C4-2B (cell line): ENCODE results near the gene GCSH.

Experiments used
- H3K27ac ChIP-seq: fragments of 450-650 bp; 2 replicates; pipeline ENCODE4 v1.5.1; 2017
- CTCF ChIP-seq: fragments of 450-650 bp; conservative IDR thresholded peaks from 2 replicates; pipeline ENCODE4 v1.5.1; 2017; ENCODE audit warnings: mild to moderate bottlenecking
- ZFX ChIP-seq: fragments of 450-650 bp; IDR thresholded peaks from 2 replicates; pipeline ENCODE4 v1.6.1; 2017

Gene GCSH

GRCh38 chr16:81042821-81043220 lies 53.4 kb downstream of the GCSH start:
- TF ChIP-seq ZFX (no peak), CTCF (no peak)
- no peak overlapping the region for H3K27ac ChIP-seq

- no peak overlapping the region for H3K27ac ChIP-seq
- TF ChIP-seq ZFX (no peak), CTCF (no peak)
Observed at GRCh38 chr16:81041696-81042095, 54.5 kb downstream of the GCSH start.

- no peak for TF ChIP-seq CTCF
- no peak for TF ChIP-seq ZFX
Observed at GRCh38 chr16:81040842-81041241, 55.4 kb downstream of the GCSH start.

GRCh38 chr16:81040131-81040530 lies 56.1 kb downstream of the GCSH start:
- H3K27ac ChIP-seq, result no peak overlapping the region
- TF ChIP-seq ZFX (no peak), CTCF (no peak)

More at GRCh38 chr16:81040842-81041241, 55.4 kb downstream of the GCSH start:
- H3K27ac ChIP-seq, result no peak overlapping the region

GRCh38 chr16:81036751-81037350 lies 59.3 kb downstream of the GCSH start:
- peak overlapping the region; percentile 86 for H3K27ac ChIP-seq

GRCh38 chr16:81035975-81036750 lies 60.0 kb downstream of the GCSH start:
- TF ChIP-seq CTCF, result no peak
- peak; percentile 80 for TF ChIP-seq ZFX
- peak overlapping the region; percentile 86 for H3K27ac ChIP-seq

More at GRCh38 chr16:81036751-81037350, 59.3 kb downstream of the GCSH start:
- TF ChIP-seq ZFX (no peak), CTCF (no peak)

GRCh38 chr16:81035398-81035974 lies 60.7 kb downstream of the GCSH start, which contains the start of gene ATMIN:
TSS of gene ATMIN (plus strand) at chr16:81035842. CDS start at chr16:81035871, 29 bp downstream.
- peak within 1 kb of the TSS; percentile 86 for H3K27ac ChIP-seq

More at GRCh38 chr16:81035398-81035974, 60.7 kb downstream of the GCSH start, which contains the start of gene ATMIN:
- TF ChIP-seq ZFX (no peak), CTCF (peak; percentile 100)
